Stimulated activated CD4-positive, alpha-beta T cell treated with anti-CD3 and anti-CD28 coated beads, Interleukin-12 subunit alpha, Interleukin-12 subunit beta, amount 100 ng/mL, for 24 hours (primary cell): ENCODE results near the gene BAZ2A.
"Not testable (repeated sequence)": the region's sequence is repeated elsewhere in the genome, so short reads cannot be mapped to it uniquely, and the experiment has no call there.

Source experiments
- DNase-seq, 2 experiments: peaks; one replicate each; pipeline ENCODE4 v3.0.0-alpha.2; 2020; ENCODE audit warnings: low read depth in 2 of 2

Gene BAZ2A

DNA sequence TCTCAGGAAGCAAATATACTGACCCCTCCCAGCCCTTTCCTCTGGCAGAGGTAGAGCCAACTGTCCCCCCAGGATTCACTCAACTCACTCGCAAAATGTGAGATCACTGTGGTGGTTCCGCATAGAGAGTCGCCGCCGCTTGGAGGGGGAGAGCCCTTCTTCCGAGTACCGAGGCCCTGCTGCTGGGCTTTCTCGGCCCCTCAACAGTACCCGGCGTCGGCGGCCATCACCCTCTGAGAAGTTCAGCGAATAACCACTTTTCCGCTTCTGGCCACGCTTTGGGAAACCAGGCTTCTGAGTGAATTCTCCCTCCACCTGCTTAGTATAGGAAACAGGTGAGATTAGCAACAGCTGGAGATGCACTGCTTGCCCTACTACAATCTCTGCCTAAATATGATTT, 31.1 kb downstream of the BAZ2A start:
- DNase-seq = no peak

DNA sequence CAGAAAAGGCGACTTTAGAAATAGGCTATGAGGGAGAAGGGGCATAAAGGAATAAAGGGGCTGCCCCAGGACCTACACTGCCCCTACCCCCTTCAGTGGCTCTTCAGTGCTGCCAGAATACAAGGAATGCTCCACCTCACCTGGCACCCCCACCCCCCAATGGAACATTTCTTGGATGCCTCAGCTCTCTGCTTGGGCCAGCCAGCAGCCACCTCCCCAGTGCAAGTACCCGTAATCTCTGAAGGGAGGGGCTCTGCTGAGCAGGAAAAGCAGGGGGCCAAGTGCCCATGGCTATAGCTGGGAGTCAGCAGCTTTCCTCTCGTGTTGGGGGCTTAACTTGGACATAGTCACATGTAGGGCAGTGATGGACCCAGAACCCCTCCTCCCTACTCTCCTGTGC, 33.3 kb downstream of the BAZ2A start:
- DNase-seq = no peak

DNA sequence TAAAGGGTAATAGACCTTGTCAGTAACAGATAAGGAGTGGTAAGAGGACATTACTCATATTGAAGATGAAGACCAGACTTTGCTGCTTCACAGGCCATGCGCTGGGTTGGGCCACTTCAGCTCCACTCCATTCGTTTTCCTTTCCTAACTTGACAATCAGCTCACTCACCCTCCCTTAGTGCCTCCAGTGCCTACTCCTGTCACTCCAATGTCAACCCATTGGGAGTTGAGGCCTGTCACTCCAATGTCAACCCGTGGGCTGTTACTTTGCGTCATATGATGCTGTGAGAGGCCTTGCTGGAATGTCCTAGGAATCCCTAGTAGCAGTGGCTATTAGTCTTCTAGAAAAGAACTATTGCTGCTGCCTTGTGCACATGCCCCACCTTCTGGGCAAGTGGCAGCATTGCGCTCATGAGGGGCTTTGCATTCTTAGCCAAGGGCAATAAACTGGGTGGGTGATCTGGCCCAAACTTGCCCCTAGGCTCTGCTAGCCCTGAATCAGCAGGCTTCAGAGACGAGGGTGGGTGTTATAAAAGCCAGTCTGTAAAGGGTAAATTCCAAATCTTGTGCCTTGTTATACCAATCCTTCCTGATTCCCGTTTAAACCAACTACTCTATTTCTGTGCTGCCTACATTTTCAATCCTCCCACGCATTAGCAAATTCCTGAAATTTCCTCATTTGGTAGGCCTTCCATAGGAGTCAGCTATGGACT, 36.1 kb downstream of the BAZ2A start:
- peak; percentile 32 to 49 for DNase-seq

DNA sequence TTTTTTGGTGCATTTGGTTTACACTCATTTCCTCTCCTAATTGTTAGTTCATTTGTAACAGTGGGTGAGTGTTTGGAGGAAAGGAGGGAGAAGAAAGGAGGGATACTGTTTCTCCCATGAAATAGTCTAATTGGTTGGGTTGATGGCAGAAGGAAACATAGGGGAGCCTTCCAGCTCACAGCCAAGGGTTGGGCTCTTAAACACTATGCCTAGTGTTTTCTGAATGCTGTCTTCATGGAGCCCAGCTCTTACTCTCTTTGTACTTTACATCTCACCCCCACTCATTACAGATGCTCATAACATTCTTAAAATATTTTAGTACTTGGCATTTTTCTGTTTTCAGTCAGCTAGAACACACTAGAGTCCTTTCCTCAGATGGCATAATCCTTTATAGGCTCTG, 38.2 kb downstream of the BAZ2A start:
- no peak for DNase-seq

DNA sequence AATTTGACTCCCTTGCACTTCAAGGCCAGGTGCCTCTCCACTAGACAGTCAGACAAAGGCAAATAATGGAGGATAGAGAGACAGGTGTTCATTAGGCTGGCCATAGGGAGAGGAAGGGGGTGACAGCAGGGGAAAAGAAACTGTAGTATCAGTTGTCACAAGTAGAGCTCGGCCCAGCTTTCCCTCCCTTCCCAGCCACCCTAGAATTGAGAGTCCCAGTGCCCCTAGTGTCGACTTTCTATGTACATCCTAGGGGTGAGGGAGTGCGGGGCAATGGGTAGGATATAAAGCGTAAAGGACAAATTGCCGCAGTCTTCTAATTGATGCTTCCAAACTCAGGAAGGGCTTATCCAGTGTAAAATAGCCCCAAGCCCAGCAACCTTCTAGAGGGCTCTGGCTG, 39.0 kb downstream of the BAZ2A start:
- DNase-seq = no peak

DNA sequence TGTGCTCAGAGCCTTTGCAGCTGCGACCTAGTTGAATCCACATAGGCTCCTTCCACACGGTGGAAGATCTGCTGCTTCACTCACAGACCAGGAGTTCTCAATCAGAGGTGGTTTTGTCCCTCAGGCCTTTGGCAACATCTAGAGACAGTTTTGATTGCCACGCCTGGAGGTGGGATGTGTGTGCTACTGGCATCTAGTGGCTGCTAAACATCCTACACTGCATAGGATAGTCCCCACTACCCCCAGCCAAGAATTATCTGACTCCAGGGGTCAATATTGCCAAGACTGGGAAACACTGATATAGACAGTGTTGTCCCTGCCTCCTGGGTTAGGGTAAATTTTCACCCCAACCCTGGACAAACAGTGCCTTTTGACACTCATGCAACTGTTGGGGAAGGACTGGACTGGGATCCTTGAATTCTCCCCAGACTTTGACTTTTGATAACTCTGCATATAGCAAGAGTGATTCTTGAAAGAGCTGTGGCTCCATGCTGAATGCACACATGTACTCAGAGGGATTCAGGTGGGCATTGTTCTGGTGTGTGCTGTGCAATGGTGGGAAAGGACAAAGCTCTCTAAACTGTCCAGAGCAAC, 39.8 kb downstream of the BAZ2A start:
- no peak for DNase-seq

DNA sequence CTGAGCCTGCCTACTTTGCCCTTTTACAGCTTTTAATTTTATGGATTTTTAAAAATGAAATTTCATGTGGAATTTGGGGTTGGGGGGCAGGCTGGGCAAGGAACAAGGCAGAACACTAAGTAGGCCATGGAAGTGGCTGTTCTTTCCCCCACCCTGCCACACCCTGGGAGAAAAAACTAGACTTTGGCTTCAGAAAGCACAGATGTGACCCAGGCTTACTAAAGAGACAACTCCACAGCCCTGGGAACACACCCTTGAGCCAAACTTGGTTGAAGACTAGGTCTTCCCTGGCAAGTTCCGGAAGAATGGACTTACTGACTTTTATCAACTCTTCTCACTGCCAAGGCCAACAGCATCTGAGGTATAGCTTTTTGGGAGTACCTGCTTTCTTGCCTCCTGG, 40.3 kb downstream of the BAZ2A start:
- no peak for DNase-seq

DNA sequence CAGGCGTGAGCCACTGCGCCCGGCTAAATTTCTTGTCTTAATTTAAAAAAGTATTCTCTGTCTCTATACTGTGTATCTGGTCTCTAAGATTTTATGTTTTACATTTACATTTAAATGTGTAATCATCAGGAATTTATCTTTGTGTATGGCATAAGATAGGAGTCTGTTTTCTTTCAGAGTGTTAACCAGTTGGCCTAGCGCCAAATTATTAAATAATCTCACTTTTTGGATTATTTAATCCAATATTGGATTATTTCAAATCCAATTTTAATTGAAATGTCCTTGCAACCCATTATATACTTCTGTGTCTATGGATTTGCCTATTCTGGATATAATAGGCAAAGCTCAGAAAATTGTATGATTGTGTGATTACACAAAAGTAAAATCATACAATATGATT, 45.0 kb downstream of the BAZ2A start:
- DNase-seq = no peak

DNA sequence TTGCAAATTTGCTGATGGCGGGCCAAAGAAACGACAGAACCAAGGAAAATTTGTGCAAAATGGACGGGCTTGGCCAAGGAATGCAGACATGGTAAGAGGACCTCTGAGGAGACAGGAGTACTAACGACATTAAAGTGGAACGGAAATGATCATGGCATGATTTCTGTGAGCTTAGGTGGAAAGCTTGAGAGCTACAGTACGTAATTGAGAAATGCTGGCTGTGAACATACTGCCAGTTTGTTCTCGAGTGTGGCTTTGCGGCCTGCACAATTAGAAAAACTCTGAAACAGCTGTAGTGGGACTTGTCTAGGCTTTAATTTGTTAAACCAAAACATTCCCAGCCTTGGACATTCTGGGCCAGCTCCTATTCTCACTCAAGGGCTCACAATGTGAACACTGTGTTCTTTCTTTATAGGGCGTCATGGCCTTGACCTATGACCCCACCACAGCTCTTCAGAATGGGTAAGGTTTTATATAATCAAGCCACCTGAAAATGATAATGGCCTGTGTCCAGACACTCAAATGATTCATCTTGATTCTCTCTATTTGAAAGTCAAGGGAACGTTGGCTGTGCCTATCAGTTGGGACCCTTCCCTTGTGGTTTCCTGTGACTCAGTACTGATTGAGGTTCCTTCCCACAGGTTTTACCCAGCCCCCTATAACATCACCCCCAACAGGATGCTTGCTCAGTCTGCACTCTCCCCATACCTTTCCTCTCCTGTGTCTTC, 48.5 kb downstream of the BAZ2A start:
- DNase-seq = no peak

DNA sequence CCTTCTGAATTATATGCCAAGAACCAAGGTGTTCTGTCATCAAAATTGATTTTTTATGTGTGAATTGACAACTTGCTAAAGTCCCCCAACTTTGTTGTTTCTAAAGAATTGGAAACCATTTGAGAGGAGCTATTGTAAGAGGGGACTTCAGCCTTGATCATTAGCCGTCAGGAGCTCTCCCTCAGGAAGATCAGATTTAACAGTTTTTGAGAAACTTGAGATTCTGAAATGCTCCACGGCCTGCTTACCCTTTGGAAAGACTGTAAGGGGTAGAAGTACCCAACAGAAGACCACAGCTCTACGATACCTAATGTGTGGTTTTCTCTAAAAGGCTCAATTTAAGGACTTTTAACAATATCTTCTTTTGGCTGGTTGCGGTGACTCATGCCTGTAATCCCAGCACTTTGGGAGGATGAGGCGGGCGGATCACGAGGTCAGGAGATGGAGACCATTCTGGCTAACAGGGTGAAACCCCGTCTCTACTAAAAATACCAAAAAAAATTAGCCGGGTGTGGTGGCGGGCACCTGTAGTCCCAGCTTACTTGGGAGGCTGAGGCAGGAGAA, 51.1 kb downstream of the BAZ2A start:
- no peak for DNase-seq

DNA sequence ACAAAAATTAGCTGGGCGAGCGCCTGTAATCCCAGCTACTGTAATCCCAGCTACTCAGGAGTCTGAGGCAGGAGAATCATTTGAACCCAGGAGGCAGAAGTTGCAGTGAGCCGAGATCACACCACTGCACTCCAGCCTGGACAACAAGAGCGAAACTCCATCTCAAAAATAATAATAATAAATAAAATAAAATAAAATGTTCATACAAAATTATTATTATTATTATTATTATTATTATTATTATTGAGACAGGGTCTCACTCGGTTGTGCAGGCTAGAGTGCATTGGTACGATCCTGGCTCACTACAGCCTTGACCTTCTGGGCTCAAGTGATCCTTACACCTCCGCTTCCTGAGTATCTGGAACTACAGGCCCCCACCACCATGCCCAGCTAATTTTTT, 52.9 kb downstream of the BAZ2A start:
- DNase-seq = not testable (repeated sequence)

DNA sequence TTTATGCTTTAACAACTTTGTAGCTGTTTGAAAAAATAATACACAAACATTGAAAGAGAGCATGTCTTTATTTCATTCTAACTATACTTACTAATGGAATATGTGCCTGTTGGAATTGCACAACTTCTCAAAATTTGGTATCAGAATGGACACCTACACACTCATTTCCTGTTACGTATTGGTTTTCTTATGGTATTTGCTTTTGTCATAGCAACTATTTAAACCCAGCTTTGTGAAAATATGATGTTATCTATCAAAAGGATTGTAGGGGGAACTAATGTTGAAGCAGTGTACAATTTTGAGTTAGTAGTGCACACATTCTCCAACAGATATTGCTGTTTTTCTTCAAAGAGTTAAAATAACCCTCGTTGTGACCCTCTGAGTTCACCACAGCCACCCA, 55.9 kb downstream of the BAZ2A start:
- no peak for DNase-seq

DNA sequence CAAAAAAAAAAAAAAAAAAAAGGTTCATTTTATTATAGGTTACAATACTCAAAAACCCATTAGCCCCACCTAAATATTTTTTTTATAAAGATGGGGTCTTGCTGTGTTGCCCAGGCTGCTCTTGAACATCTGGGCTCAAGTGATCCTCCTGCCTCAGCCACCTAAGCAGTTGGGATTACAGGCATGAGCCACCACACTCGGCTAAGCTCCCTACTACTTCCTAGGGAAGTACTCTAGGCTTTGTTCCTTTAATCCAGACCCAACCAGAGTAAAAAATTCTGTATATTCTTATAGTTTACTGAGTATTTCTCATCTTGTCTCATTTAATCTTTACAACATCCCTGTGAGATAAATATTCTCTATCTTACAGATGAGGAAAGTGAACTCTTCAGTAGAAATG, 57.8 kb downstream of the BAZ2A start:
- no peak for DNase-seq

DNA sequence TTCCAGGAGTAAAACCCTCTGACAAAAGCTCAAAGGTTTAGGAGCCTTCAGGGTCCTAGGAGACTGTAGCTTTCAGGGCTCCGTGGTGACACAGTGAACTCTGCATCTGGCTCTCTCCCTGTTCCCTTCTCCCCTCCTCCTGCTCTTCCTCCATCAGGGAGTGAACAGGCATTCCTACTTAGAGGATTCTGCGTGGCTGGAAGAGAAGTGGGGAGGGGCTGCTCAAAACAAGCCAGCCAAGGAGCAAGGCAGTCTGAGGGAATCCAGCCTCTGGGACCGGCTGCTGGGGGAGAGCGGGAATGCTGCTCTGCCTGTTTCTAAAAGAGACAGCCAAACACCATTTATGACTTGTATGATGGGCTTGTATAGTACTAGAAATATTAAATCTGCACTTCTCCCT, 59.0 kb downstream of the BAZ2A start:
- DNase-seq = no peak

DNA sequence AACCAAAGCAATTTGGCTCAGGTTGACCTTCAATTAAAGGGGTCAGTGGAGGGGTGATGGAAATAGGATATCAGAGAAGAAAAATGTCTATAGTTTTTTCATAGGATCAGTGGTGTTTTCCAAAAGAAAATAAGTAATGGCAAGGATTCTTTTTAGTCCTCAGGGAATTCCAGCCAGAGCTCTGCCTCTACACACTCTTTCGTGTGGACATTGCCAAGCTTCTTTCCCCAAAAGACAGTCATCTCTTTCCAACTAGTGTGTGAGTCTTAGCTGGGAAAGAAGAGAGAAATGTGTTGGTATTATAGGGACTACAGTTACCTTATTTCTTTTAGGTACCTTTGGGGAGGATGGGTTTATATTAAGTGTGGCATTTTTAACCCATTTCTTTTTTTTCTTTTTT, 62.0 kb downstream of the BAZ2A start:
- DNase-seq = no peak

DNA sequence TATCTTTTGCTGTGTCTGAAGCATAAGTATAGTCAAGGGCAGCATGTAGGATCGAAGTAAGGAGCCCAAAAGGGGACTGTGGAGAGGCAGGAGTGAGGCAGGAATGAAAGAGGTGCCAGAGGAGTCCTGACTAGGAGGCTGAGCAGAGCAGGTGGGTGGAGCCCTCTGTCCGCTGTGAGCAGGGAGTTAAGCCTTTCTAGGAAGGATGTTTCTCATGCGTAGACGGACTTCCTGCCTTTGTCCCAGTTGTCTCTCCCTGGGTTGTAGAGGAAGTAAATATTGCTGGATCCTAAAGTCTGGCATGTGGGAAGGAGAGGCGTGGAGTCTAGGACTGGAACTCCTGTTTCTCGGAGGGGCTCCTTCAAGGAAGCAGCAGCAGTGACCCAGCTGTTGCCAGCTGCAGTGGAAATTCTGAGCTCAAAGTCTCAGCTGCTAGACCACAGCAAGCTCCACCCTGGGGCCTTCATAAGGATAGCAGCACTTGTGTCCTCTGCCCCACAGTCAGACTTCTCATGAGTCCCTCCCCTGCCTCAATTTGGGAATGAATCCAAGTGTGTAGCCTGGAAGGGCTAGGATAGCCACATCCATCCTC, 64.5 kb downstream of the BAZ2A start:
- DNase-seq = peak; percentile 6 to 16

DNA sequence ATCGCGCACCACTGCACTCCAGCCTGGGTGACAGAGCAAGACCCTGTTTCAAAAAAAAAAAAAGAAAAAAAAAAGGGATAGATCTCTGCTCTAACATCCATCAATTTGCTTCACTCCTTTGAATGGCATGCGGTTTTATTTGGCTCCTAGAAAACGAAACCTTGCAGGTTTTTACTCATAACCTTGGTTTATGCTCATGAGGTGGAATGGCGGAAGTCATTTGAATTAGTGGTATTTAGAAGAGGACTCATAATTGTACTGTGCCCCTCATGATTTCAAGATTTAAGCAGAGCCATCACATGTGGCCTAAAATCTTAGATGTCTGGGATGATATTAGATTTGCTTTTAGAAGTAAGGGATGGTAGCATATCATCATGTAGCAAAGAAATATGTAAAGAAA, 79.1 kb downstream of the BAZ2A start:
- DNase-seq = no peak

DNA sequence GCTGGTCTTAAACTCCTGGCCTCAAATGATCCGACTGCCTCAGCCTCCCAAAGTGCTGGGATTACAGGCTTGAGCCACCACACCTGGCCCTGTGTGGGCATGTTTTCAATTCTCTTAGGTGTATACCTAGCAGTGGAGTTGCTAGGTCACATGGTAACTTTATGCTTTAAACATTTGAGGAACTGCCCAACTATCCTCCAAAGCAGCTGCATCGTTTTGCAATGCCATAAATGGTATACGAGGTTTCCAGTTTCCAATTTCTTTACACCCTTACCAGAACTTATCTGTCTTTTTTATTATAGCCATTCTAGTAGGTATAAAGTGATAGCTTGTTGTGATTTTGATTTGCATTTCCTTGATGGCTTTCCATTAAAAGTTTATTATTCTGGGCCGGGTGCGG, 83.4 kb downstream of the BAZ2A start:
- DNase-seq = no peak
